DND-41 (cell line): Measurements from ENCODE around the gene HHATL.

ENCODE experiments used
- ATAC-seq: fragments of 200-7000 bp; cut with Tn5 transposase; 3 replicates; pipeline ENCODE4 v1.9.1; 2021; ENCODE audit warnings: low read depth; ENCODE audit not compliant: insufficient read depth
- DNase-seq: peaks from one replicate; pipeline ENCODE4 v3.0.0-alpha.2; 2020
- H2AFZ ChIP-seq: 2 replicates; pipeline ENCODE4 v1.6.0; 2012; ENCODE audit warnings: low read depth, low read length
- H3K27ac ChIP-seq: 2 replicates; pipeline ENCODE4 v1.5.1; 2012; ENCODE audit warnings: low read length, inconsistent platforms
- H3K27me3 ChIP-seq: fragments of 200-600 bp; sonication (generic); 2 replicates; pipeline ENCODE4 v1.6.0; 2012; ENCODE audit warnings: low read length, mild to moderate bottlenecking, inconsistent platforms; ENCODE audit not compliant: insufficient read depth, poor library complexity
- H3K36me3 ChIP-seq: 2 replicates; pipeline ENCODE4 v1.5.1; 2012; ENCODE audit warnings: low read length, inconsistent platforms; ENCODE audit not compliant: insufficient read depth
- H3K4me1 ChIP-seq: 2 replicates; pipeline ENCODE4 v1.5.1; 2012; ENCODE audit warnings: mild to moderate bottlenecking, low read length; ENCODE audit not compliant: insufficient read depth
- H3K4me2 ChIP-seq: 2 replicates; pipeline ENCODE4 v1.6.0; 2012; ENCODE audit warnings: mild to moderate bottlenecking, moderate library complexity, low read length, inconsistent platforms; ENCODE audit not compliant: insufficient read depth
- H3K4me3 ChIP-seq, 2 experiments: fragments of 200-600 bp in 1 of 2; shearing (Covaris generic) in 1 of 2; 2 replicates each; pipeline ENCODE4 v1.5.1; 2012 to 2016; ENCODE audit warnings: inconsistent platforms in 2 of 2, low read length in 2 of 2, mild to moderate bottlenecking in 2 of 2, low read depth in 1 of 2, moderate library complexity in 1 of 2
- H3K79me2 ChIP-seq: 2 replicates; pipeline ENCODE4 v1.6.0; 2012; ENCODE audit warnings: low read length, inconsistent platforms; ENCODE audit not compliant: insufficient read depth
- H3K9ac ChIP-seq: 2 replicates; pipeline ENCODE4 v1.6.0; 2012; ENCODE audit warnings: low read depth, mild to moderate bottlenecking, inconsistent platforms, low read length, moderate library complexity
- H3K9me3 ChIP-seq: 2 replicates; pipeline ENCODE4 v1.5.1; 2012; ENCODE audit warnings: low read length, moderate library complexity, mild to moderate bottlenecking, inconsistent platforms; ENCODE audit not compliant: insufficient read depth, severe bottlenecking
- H4K20me1 ChIP-seq: 2 replicates; pipeline ENCODE4 v1.6.0; 2012; ENCODE audit warnings: low read length; ENCODE audit not compliant: insufficient read depth
- CTCF ChIP-seq: IDR thresholded peaks from 2 replicates; pipeline ENCODE4 v1.5.1; 2012; ENCODE audit warnings: borderline replicate concordance, low read length, moderate library complexity, mild to moderate bottlenecking; ENCODE audit not compliant: poor library complexity, severe bottlenecking; ENCODE audit errors: extremely low read depth
- EZH2 ChIP-seq: IDR thresholded peaks from 3 replicates; pipeline ENCODE4 v1.6.1; 2012; ENCODE audit warnings: borderline replicate concordance, low read depth, mild to moderate bottlenecking, moderate library complexity, low read length, inconsistent platforms; ENCODE audit not compliant: severe bottlenecking

The HHATL gene

GRCh38 chr3:42701371-42702065, 1.1 kb downstream of the HHATL start:
- H3K4me1 ChIP-seq = no peaks in the 10 kb centered on the region
- ATAC-seq (peak; percentile 98), DNase-seq (peak; percentile 76)
- H2AFZ ChIP-seq = no peak overlapping the region
- no peak overlapping the region for H3K9ac ChIP-seq
- H4K20me1 ChIP-seq = peaks cover 23% of the 10 kb centered on the region
- no peaks in the 10 kb centered on the region for H3K79me2 ChIP-seq
- no peaks in the 10 kb centered on the region for H3K9me3 ChIP-seq
- H3K4me2 ChIP-seq = no peak overlapping the region
- no peaks in the 10 kb centered on the region for H3K36me3 ChIP-seq
- peaks cover 3% of the 10 kb centered on the region for H3K27me3 ChIP-seq
- no peak overlapping the region for H3K4me3 ChIP-seq
- no peak overlapping the region for H3K27ac ChIP-seq
- TF ChIP-seq EZH2 (no peak), CTCF (no peak)

GRCh38 chr3:42700366-42701288, 2.0 kb downstream of the HHATL start:
- Histone ChIP-seq H3K4me1 (no peaks in the 10 kb centered on the region), H3K4me2 (no peak overlapping the region), H3K79me2 (no peaks in the 10 kb centered on the region), H4K20me1 (peaks cover 23% of the 10 kb centered on the region), H3K36me3 (no peaks in the 10 kb centered on the region), H3K27ac (no peak overlapping the region), H3K4me3 (no peak overlapping the region), H3K9ac (no peak overlapping the region), H2AFZ (no peak overlapping the region), H3K9me3 (no peaks in the 10 kb centered on the region), H3K27me3 (no peaks in the 10 kb centered on the region)
- ATAC-seq (no peak), DNase-seq (no peak)
- TF ChIP-seq CTCF = no peak
- no peak for TF ChIP-seq EZH2

DNA sequence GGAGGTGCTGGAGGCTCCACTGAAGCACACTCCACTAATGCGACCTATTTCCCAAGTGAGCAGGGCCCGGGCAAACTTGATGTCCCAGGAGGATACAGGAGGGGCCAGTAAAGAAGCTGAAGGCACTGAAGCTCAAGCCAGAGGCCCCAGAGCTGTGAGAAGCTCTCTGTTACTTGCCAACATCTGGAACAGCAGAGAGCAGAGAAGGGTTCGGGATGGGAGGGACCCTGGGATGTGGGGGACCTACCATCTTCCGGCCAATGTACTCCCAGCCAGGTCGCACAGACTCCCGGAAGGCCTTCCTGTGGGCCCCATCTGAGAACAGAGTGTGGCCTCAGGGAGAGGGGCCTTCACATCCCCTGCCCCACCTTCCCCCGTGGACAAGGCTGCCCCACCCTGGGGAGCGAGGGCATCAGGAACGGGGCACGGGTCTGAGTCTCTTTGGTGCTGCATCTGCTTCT, 3.1 kb downstream of the HHATL start:
- Histone ChIP-seq H3K27ac (no peak overlapping the region), H3K27me3 (no peaks in the 10 kb centered on the region), H3K36me3 (no peaks in the 10 kb centered on the region), H3K4me3 (no peak overlapping the region), H3K79me2 (no peaks in the 10 kb centered on the region), H2AFZ (no peak overlapping the region), H3K9me3 (no peaks in the 10 kb centered on the region), H4K20me1 (peaks cover 23% of the 10 kb centered on the region), H3K4me1 (no peaks in the 10 kb centered on the region), H3K9ac (no peak overlapping the region), H3K4me2 (no peak overlapping the region)
- no peak for TF ChIP-seq EZH2
- TF ChIP-seq CTCF = no peak
- ATAC-seq (no peak), DNase-seq (no peak)
